Muscle layer of colon (tissue), 2 donors: ENCODE data around the gene DNAAF5.
"Not testable (repeated sequence)": the region's sequence is repeated elsewhere in the genome, so short reads cannot be mapped to it uniquely, and the experiment has no call there.

Source experiments
- H3K27ac ChIP-seq: one replicate; pipeline ENCODE4 v1.7.0; 2013; ENCODE audit warnings: low read depth, mild to moderate bottlenecking, low read length, moderate library complexity
- H3K27me3 ChIP-seq, 2 donors: one replicate each; pipeline ENCODE4 v1.7.0; 2013; ENCODE audit warnings: low read length in 2 of 2, mild to moderate bottlenecking in 2 of 2; ENCODE audit not compliant: insufficient read depth in 2 of 2, control insufficient read depth in 1 of 2
- H3K36me3 ChIP-seq: one replicate; pipeline ENCODE4 v1.7.0; 2013; ENCODE audit warnings: mild to moderate bottlenecking, low read length; ENCODE audit not compliant: insufficient read depth
- H3K4me1 ChIP-seq: one replicate; pipeline ENCODE4 v1.7.0; 2013; ENCODE audit warnings: mild to moderate bottlenecking, low read length; ENCODE audit not compliant: insufficient read depth
- H3K4me3 ChIP-seq, 2 donors: one replicate each; pipeline ENCODE4 v1.7.0; 2013; ENCODE audit warnings: low read length in 2 of 2, low read depth in 1 of 2, mild to moderate bottlenecking in 1 of 2, moderate library complexity in 1 of 2
- H3K9ac ChIP-seq: one replicate; pipeline ENCODE4 v1.7.0; 2013; ENCODE audit warnings: low read length
- H3K9me3 ChIP-seq: one replicate; pipeline ENCODE4 v1.7.0; 2013; ENCODE audit warnings: mild to moderate bottlenecking, low read length
- donor health status: abdominal sarcoma.
- donor health status: Adenocarcinoma of cecum.

The DNAAF5 gene

DNA sequence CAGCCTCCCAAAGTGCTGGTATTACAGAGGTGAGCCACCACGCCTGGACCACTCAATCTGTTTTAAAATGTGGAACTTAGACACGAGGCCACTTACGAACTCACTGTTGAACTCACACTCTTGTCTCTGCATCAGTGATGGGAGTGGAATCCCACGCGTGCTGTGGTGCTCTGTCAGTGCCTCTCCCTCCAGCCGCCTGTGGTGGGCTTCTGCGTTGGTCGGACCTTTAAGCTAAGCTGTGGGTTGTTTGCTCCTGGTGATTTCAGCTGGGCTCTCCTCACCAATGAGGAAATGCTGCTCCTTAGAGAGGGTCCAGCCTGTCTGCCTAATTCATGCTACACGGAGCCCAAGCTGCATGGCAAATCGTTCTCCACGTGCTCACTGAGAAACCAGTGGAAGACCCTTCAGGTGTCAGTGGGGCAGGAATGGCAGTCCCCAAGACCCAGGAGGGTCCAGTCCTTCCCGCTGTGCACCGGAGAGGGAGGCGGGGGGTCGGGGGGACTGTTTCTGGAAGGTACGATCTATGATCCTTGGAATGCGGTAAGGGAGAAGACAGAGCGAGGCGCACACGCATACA is 18.4 kb downstream of the DNAAF5 start:
- no peaks in the 10 kb centered on the region for H3K9me3 ChIP-seq
- no peak overlapping the region for H3K27ac ChIP-seq
- no peak overlapping the region for H3K4me3 ChIP-seq
- no peak overlapping the region for H3K9ac ChIP-seq
- peaks cover 16% of the 10 kb centered on the region for H3K36me3 ChIP-seq
- H3K27me3 ChIP-seq = no peaks in the 10 kb centered on the region
- no peaks in the 10 kb centered on the region for H3K4me1 ChIP-seq

- Histone ChIP-seq H3K9me3 (no peaks in the 10 kb centered on the region), H3K9ac (no peak overlapping the region), H3K4me3 (no peak overlapping the region), H3K36me3 (peaks cover 16% of the 10 kb centered on the region), H3K27ac (no peak overlapping the region), H3K27me3 (no peaks in the 10 kb centered on the region), H3K4me1 (no peaks in the 10 kb centered on the region)
Measured at GRCh38 chr7:745431-746154, 19.1 kb downstream of the DNAAF5 start.

GRCh38 chr7:746155-747061 is 19.9 kb downstream of the DNAAF5 start:
- no peaks in the 10 kb centered on the region for H3K27me3 ChIP-seq
- no peak overlapping the region for H3K9ac ChIP-seq
- no peaks in the 10 kb centered on the region for H3K9me3 ChIP-seq
- H3K4me1 ChIP-seq = no peaks in the 10 kb centered on the region
- H3K36me3 ChIP-seq = peaks cover 12% of the 10 kb centered on the region
- no peak overlapping the region for H3K27ac ChIP-seq
- H3K4me3 ChIP-seq = no peak overlapping the region

DNA sequence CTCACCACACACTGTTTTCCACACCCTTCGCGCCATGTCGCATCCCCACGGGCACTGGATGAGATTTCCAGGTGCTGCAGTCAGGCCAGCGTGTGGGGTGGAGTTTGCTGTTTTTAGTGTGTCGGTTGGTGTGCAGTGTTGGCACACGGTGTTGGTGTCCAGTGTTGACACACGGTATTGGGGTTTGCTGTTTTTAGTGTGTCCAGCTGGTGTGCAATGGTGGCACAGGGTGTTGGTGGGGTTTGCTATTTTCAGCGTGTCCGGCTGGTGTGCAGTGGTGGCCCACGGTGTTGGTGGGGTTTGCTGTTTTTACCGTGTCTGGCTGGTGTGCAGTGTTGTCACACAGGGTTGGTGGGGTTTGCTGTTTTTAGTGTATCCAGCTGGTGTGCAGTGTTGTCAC is 20.7 kb downstream of the DNAAF5 start:
- no peaks in the 10 kb centered on the region for H3K27me3 ChIP-seq
- no peak overlapping the region for H3K4me3 ChIP-seq
- no peaks in the 10 kb centered on the region for H3K4me1 ChIP-seq
- H3K36me3 ChIP-seq = peaks cover 10% of the 10 kb centered on the region
- H3K27ac ChIP-seq = no peak overlapping the region
- H3K9ac ChIP-seq = no peak overlapping the region
- no peaks in the 10 kb centered on the region for H3K9me3 ChIP-seq

- Histone ChIP-seq H3K36me3 (peaks cover 20% of the 10 kb centered on the region), H3K27me3 (no peaks in the 10 kb centered on the region), H3K4me1 (no peaks in the 10 kb centered on the region), H3K9me3 (no peaks in the 10 kb centered on the region), H3K4me3 (no peak overlapping the region), H3K27ac (no peak overlapping the region), H3K9ac (no peak overlapping the region)
Measured at GRCh38 chr7:748446-748845, 21.9 kb downstream of the DNAAF5 start.

DNA sequence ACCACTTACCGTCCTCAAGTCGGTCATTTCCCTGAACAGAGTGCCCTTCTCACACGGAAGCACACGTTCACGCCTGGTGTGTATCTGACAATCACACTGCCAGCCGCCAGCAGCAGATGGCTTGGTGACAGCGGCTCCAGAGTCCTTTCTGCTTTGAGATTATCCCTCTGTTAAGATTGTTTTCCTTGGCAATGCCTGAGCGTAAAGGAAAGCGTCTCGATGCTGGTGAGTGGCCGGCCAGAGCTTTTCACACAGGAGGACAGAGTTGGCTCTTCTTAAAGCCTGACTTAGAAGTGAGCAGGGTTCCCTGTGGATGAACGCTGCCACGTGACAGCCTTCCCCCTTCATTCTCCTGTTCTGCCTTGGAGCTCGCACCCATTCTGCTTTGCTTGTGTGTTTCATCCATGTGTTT is 22.6 kb downstream of the DNAAF5 start:
- Histone ChIP-seq H3K9ac (no peak overlapping the region), H3K4me3 (no peak overlapping the region)

GRCh38 chr7:750111-750905 is 23.8 kb downstream of the DNAAF5 start:
- Histone ChIP-seq H3K27me3 (no peaks in the 10 kb centered on the region), H3K36me3 (peaks cover 28% of the 10 kb centered on the region), H3K27ac (no peak overlapping the region), H3K9ac (no peak overlapping the region), H3K4me1 (no peaks in the 10 kb centered on the region), H3K4me3 (no peak overlapping the region), H3K9me3 (no peaks in the 10 kb centered on the region)

More for the DNA sequence above, 22.6 kb downstream of the DNAAF5 start:
- H3K36me3 ChIP-seq = peaks cover 21% of the 10 kb centered on the region
- H3K4me1 ChIP-seq = no peaks in the 10 kb centered on the region
- no peaks in the 10 kb centered on the region for H3K9me3 ChIP-seq
- no peak overlapping the region for H3K27ac ChIP-seq
- H3K27me3 ChIP-seq = no peaks in the 10 kb centered on the region

DNA sequence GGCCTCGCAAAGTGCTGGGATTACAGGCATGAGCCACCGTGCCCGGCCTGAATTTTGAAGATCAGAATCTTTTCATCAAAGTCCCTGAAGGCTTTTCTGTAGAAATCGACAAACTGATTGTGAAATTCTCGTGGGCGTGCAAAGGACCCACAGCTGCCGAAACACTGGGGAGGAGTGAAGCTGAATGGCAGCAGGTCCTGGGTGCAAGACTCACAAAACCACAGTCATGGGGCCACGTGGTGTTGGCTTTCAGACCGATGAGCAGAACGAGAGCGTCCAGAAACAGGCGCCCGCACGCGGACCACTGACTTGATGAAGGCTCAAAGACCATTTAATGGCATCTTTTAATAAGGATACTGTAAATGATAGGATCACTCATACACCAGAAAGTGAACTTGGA is 25.3 kb downstream of the DNAAF5 start:
- no peaks in the 10 kb centered on the region for H3K4me1 ChIP-seq
- peaks cover 31% of the 10 kb centered on the region for H3K36me3 ChIP-seq
- no peak overlapping the region for H3K9ac ChIP-seq
- no peak overlapping the region for H3K27ac ChIP-seq
- no peaks in the 10 kb centered on the region for H3K9me3 ChIP-seq
- H3K27me3 ChIP-seq = no peaks in the 10 kb centered on the region
- no peak overlapping the region for H3K4me3 ChIP-seq

GRCh38 chr7:752256-752655 is 25.8 kb downstream of the DNAAF5 start:
- not testable (repeated sequence) for H3K9ac ChIP-seq, H3K27ac ChIP-seq, H3K9me3 ChIP-seq, H3K4me3 ChIP-seq, H3K27me3 ChIP-seq, H3K4me1 ChIP-seq
- peaks cover 36% of the 10 kb centered on the region for H3K36me3 ChIP-seq

GRCh38 chr7:753190-753589 is 26.7 kb downstream of the DNAAF5 start:
- Histone ChIP-seq H3K4me1 (no peaks in the 10 kb centered on the region), H3K9me3 (no peaks in the 10 kb centered on the region), H3K9ac (no peak overlapping the region), H3K27ac (no peak overlapping the region), H3K27me3 (no peaks in the 10 kb centered on the region), H3K36me3 (peaks cover 43% of the 10 kb centered on the region), H3K4me3 (no peak overlapping the region)
